ENCODE data around the gene ATXN1. TPM values are rescaled to one million over a fixed set of nuclear protein-coding genes. Genes with fewer than 3 reads are reported as not detected.

The ATXN1 gene
- total RNA-seq, 1 experiment from 2014 or later: 8.1 TPM

DNA sequence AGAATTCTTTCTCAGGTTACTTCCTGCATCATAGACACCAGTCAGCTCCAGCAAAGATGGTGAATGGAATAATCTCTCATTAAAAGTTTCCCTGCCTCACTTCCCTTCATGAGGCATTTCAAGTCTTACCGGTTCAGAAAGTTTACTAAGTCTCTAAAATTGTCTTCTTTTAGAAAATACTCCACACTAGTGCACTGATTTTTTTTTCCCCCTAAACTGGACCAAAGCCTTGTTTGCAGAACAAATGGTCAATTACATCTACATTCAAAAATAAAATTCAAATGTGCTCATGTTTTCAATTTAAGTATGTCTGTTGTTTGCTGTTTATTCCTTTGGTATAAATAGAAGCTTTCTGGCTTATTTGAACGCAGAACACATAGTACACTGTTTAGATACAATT, 411.7 kb downstream of the ATXN1 start:
- H3K4me1 Mint-ChIP-seq: peaks cover 10% of the 10 kb centered on the region
- DNase-seq (ENCODE audit: low spot score): no peak
- ChIA-PET CTCF (interaction anchor here (1.2 to 1.7 kb wide), 3 partner anchors 11 to 60 kb away, joined by 3 to 7 read pairs (median 3); no protein-coding TSS in a partner anchor), POLR2A (interaction anchor here (0.7 kb wide), 2 partner anchors 12 to 117 kb away, joined by 3 to 4 read pairs; no protein-coding TSS in a partner anchor)
- TF ChIP-seq, protein P1, sequence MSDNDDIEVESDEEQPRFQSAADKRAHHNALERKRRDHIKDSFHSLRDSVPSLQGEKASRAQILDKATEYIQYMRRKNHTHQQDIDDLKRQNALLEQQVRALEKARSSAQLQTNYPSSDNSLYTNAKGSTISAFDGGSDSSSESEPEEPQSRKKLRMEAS (CRISPR knock-in tag; IDR thresholded peaks at IDR 0.05): no peak
- TF ChIP-seq ZNF317 (CRISPR knock-in tag; IDR thresholded peaks at IDR 0.05; ENCODE audit: borderline replicate concordance, low read depth): no peak
- no peak for TF ChIP-seq SMAD3 (CRISPR knock-in tag; IDR thresholded peaks at IDR 0.05; ENCODE audit: borderline replicate concordance)
- no peak for TF ChIP-seq JAZF1 (CRISPR knock-in tag; IDR thresholded peaks at IDR 0.05)
- TF ChIP-seq, protein P2, sequence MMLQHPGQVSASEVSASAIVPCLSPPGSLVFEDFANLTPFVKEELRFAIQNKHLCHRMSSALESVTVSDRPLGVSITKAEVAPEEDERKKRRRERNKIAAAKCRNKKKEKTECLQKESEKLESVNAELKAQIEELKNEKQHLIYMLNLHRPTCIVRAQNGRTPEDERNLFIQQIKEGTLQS (CRISPR knock-in tag; conservative IDR thresholded peaks at IDR 0.05): no peak
- no peak for TF ChIP-seq ZNF232 (CRISPR knock-in tag; IDR thresholded peaks at IDR 0.05)
- TF ChIP-seq, protein P3, sequence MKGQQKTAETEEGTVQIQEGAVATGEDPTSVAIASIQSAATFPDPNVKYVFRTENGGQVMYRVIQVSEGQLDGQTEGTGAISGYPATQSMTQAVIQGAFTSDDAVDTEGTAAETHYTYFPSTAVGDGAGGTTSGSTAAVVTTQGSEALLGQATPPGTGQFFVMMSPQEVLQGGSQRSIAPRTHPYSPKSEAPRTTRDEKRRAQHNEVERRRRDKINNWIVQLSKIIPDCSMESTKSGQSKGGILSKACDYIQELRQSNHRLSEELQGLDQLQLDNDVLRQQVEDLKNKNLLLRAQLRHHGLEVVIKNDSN (CRISPR knock-in tag; IDR thresholded peaks at IDR 0.05): no peak
- TF ChIP-seq, protein P4, sequence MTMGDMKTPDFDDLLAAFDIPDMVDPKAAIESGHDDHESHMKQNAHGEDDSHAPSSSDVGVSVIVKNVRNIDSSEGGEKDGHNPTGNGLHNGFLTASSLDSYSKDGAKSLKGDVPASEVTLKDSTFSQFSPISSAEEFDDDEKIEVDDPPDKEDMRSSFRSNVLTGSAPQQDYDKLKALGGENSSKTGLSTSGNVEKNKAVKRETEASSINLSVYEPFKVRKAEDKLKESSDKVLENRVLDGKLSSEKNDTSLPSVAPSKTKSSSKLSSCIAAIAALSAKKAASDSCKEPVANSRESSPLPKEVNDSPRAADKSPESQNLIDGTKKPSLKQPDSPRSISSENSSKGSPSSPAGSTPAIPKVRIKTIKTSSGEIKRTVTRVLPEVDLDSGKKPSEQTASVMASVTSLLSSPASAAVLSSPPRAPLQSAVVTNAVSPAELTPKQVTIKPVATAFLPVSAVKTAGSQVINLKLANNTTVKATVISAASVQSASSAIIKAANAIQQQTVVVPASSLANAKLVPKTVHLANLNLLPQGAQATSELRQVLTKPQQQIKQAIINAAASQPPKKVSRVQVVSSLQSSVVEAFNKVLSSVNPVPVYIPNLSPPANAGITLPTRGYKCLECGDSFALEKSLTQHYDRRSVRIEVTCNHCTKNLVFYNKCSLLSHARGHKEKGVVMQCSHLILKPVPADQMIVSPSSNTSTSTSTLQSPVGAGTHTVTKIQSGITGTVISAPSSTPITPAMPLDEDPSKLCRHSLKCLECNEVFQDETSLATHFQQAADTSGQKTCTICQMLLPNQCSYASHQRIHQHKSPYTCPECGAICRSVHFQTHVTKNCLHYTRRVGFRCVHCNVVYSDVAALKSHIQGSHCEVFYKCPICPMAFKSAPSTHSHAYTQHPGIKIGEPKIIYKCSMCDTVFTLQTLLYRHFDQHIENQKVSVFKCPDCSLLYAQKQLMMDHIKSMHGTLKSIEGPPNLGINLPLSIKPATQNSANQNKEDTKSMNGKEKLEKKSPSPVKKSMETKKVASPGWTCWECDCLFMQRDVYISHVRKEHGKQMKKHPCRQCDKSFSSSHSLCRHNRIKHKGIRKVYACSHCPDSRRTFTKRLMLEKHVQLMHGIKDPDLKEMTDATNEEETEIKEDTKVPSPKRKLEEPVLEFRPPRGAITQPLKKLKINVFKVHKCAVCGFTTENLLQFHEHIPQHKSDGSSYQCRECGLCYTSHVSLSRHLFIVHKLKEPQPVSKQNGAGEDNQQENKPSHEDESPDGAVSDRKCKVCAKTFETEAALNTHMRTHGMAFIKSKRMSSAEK (CRISPR knock-in tag; IDR thresholded peaks at IDR 0.05; ENCODE audit: borderline replicate concordance): no peak
- TF ChIP-seq NR3C1 (CRISPR knock-in tag; conservative IDR thresholded peaks at IDR 0.05; ENCODE audit: low read depth): no peak
- TF ChIP-seq, protein P5, sequence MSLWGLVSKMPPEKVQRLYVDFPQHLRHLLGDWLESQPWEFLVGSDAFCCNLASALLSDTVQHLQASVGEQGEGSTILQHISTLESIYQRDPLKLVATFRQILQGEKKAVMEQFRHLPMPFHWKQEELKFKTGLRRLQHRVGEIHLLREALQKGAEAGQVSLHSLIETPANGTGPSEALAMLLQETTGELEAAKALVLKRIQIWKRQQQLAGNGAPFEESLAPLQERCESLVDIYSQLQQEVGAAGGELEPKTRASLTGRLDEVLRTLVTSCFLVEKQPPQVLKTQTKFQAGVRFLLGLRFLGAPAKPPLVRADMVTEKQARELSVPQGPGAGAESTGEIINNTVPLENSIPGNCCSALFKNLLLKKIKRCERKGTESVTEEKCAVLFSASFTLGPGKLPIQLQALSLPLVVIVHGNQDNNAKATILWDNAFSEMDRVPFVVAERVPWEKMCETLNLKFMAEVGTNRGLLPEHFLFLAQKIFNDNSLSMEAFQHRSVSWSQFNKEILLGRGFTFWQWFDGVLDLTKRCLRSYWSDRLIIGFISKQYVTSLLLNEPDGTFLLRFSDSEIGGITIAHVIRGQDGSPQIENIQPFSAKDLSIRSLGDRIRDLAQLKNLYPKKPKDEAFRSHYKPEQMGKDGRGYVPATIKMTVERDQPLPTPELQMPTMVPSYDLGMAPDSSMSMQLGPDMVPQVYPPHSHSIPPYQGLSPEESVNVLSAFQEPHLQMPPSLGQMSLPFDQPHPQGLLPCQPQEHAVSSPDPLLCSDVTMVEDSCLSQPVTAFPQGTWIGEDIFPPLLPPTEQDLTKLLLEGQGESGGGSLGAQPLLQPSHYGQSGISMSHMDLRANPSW (CRISPR knock-in tag; conservative IDR thresholded peaks at IDR 0.05; ENCODE audit: low read depth): no peak
- no peak for TF ChIP-seq TEAD1 (CRISPR knock-in tag; IDR thresholded peaks at IDR 0.05)
- no peak for TF ChIP-seq ZNF671 (CRISPR knock-in tag; IDR thresholded peaks at IDR 0.05)
- TF ChIP-seq, protein P6, sequence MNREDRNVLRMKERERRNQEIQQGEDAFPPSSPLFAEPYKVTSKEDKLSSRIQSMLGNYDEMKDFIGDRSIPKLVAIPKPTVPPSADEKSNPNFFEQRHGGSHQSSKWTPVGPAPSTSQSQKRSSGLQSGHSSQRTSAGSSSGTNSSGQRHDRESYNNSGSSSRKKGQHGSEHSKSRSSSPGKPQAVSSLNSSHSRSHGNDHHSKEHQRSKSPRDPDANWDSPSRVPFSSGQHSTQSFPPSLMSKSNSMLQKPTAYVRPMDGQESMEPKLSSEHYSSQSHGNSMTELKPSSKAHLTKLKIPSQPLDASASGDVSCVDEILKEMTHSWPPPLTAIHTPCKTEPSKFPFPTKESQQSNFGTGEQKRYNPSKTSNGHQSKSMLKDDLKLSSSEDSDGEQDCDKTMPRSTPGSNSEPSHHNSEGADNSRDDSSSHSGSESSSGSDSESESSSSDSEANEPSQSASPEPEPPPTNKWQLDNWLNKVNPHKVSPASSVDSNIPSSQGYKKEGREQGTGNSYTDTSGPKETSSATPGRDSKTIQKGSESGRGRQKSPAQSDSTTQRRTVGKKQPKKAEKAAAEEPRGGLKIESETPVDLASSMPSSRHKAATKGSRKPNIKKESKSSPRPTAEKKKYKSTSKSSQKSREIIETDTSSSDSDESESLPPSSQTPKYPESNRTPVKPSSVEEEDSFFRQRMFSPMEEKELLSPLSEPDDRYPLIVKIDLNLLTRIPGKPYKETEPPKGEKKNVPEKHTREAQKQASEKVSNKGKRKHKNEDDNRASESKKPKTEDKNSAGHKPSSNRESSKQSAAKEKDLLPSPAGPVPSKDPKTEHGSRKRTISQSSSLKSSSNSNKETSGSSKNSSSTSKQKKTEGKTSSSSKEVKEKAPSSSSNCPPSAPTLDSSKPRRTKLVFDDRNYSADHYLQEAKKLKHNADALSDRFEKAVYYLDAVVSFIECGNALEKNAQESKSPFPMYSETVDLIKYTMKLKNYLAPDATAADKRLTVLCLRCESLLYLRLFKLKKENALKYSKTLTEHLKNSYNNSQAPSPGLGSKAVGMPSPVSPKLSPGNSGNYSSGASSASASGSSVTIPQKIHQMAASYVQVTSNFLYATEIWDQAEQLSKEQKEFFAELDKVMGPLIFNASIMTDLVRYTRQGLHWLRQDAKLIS (CRISPR knock-in tag; IDR thresholded peaks at IDR 0.05; ENCODE audit: borderline replicate concordance): no peak
- TF ChIP-seq TCF7 (CRISPR knock-in tag; IDR thresholded peaks at IDR 0.05; ENCODE audit: low read depth): no peak
- no peak for TF ChIP-seq RORB (CRISPR knock-in tag; IDR thresholded peaks at IDR 0.05)
- TF ChIP-seq, protein P7, sequence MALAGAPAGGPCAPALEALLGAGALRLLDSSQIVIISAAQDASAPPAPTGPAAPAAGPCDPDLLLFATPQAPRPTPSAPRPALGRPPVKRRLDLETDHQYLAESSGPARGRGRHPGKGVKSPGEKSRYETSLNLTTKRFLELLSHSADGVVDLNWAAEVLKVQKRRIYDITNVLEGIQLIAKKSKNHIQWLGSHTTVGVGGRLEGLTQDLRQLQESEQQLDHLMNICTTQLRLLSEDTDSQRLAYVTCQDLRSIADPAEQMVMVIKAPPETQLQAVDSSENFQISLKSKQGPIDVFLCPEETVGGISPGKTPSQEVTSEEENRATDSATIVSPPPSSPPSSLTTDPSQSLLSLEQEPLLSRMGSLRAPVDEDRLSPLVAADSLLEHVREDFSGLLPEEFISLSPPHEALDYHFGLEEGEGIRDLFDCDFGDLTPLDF (CRISPR knock-in tag; IDR thresholded peaks at IDR 0.05): no peak
- no peak for TF ChIP-seq NFYB (CRISPR knock-in tag; conservative IDR thresholded peaks at IDR 0.05; ENCODE audit: low read depth)
- no peak overlapping the region for H3K27ac Mint-ChIP-seq
- no peaks in the 10 kb centered on the region for H3K9me3 Mint-ChIP-seq
- H3K36me3 Mint-ChIP-seq: no peaks in the 10 kb centered on the region
- H3K27me3 Mint-ChIP-seq (ENCODE audit: low read depth): no peaks in the 10 kb centered on the region
- no peak overlapping the region for H3K4me3 Mint-ChIP-seq
- ATAC-seq: no peak

All from WTC11 (cell line).